SK-N-SH (cell line): Measurements from ENCODE around the gene CSF3. TPM values are rescaled to one million over a fixed set of nuclear protein-coding genes. Genes with fewer than 3 reads are reported as not detected.

ENCODE experiments used
- CTCF ChIA-PET: fragments of 300-600, 350-600 bp; formaldehyde crosslinking; extraction: SDS; loops from one replicate; lab custom pipeline; 2021; lab: Yijun Ruan, JAX
- POLR2A ChIA-PET: fragments of 350-600 bp; sonication (Branson Sonifier 250); formaldehyde crosslinking; extraction: SDS; loops from one replicate; lab custom pipeline; 2020; ENCODE audit warnings: antibody characterized with exemption, inconsistent platforms; lab: Yijun Ruan, JAX
- DNase-seq: peaks from one replicate; pipeline ENCODE4 v3.0.0; 2012
- H2AFZ ChIP-seq: fragments of 200-600 bp; sonication (generic); 2 replicates; pipeline ENCODE4 v1.8.1; 2016; ENCODE audit warnings: antibody characterized with exemption, mild to moderate bottlenecking, low read depth
- H3F3A ChIP-seq: fragments of 200-600 bp; sonication (generic); replicated peaks from 2 replicates; pipeline ENCODE3; 2016; ENCODE audit warnings: antibody characterized with exemption, mild to moderate bottlenecking; ENCODE audit not compliant: insufficient read depth
- H3K27ac ChIP-seq, 2 experiments: fragments of 200-500 bp in 1 of 2; fragments of 200-600 bp in 1 of 2; sonication (Bioruptor generic) in 1 of 2; sonication (generic), shearing (Covaris generic) in 1 of 2; 2 replicates each; pipeline versions ENCODE4 v1.5.1 to v1.6.1; 2014 to 2016; ENCODE audit warnings: low read depth in 2 of 2, inconsistent platforms in 1 of 2, low read length in 1 of 2, mild to moderate bottlenecking in 1 of 2, mixed read lengths in 1 of 2
- H3K27me3 ChIP-seq: fragments of 200-600 bp; sonication (generic), shearing (Covaris generic); 2 replicates; pipeline ENCODE4 v1.6.1; 2016; ENCODE audit warnings: mixed run types; ENCODE audit not compliant: insufficient read depth
- H3K36me3 ChIP-seq, 2 experiments: fragments of 200-500 bp in 1 of 2; fragments of 200-600 bp in 1 of 2; sonication (Bioruptor generic) in 1 of 2; sonication (generic) in 1 of 2; replicated peaks in 1 of 2; 2 replicates each; pipeline versions ENCODE3 to v1.5.1; 2014 to 2016; ENCODE audit warnings: low read length in 1 of 2, mild to moderate bottlenecking in 1 of 2; ENCODE audit not compliant: insufficient read depth in 2 of 2, control insufficient read depth in 1 of 2
- H3K4me1 ChIP-seq, 2 experiments: fragments of 200-500 bp in 1 of 2; fragments of 200-600 bp in 1 of 2; sonication (Bioruptor generic) in 1 of 2; sonication (generic), shearing (Covaris generic) in 1 of 2; 2 replicates each; pipeline versions ENCODE4 v1.5.1 to v1.6.1; 2014 to 2016; ENCODE audit warnings: low read depth in 1 of 2, low read length in 1 of 2, mixed run types in 1 of 2; ENCODE audit not compliant: insufficient read depth in 2 of 2, control insufficient read depth in 1 of 2
- H3K4me2 ChIP-seq: fragments of 200-600 bp; sonication (generic), shearing (Covaris generic); 2 replicates; pipeline ENCODE4 v1.6.1; 2017; ENCODE audit warnings: mixed run types
- H3K4me3 ChIP-seq, 2 experiments: fragments of 200-500 bp in 1 of 2; fragments of 200-600 bp in 1 of 2; sonication (Bioruptor generic) in 1 of 2; sonication (generic), shearing (Covaris generic) in 1 of 2; 2 replicates each; pipeline versions ENCODE4 v1.5.1 to v1.8.1; 2014 to 2016; ENCODE audit warnings: low read depth in 2 of 2, inconsistent platforms in 1 of 2, low read length in 1 of 2, mild to moderate bottlenecking in 1 of 2, mixed read lengths in 1 of 2, moderate library complexity in 1 of 2
- H3K79me2 ChIP-seq: fragments of 200-600 bp; sonication (generic); 2 replicates; pipeline ENCODE4 v1.8.1; 2017; ENCODE audit warnings: mild to moderate bottlenecking; ENCODE audit not compliant: insufficient read depth
- H3K9ac ChIP-seq: fragments of 200-600 bp; sonication (generic); 2 replicates; pipeline ENCODE4 v1.6.1; 2017; ENCODE audit warnings: mixed run types
- H3K9me2 ChIP-seq: fragments of 200-600 bp; sonication (generic); 2 replicates; pipeline ENCODE4 v1.6.1; 2017; ENCODE audit warnings: mixed run types
- H3K9me3 ChIP-seq: fragments of 200-600 bp; sonication (generic); 2 replicates; pipeline ENCODE4 v1.6.1; 2017; ENCODE audit warnings: mixed run types, mild to moderate bottlenecking, moderate library complexity
- H4K20me1 ChIP-seq: fragments of 200-600 bp; sonication (generic); 2 replicates; pipeline ENCODE4 v1.6.1; 2017; ENCODE audit warnings: mild to moderate bottlenecking, mixed run types; ENCODE audit not compliant: insufficient read depth
- EZH2phosphoT487 ChIP-seq: fragments of 200-600 bp; sonication (generic); IDR thresholded peaks from 2 replicates; pipeline ENCODE4 v1.6.1; 2017; ENCODE audit warnings: low read depth, mixed run types, mild to moderate bottlenecking, antibody characterized with exemption, moderate library complexity, borderline replicate concordance
- FOSL2 ChIP-seq: IDR thresholded peaks from 2 replicates; pipeline ENCODE4 v1.4.0; 2012; ENCODE audit warnings: low read depth, mild to moderate bottlenecking, moderate library complexity, borderline replicate concordance
- FOXJ3 ChIP-seq: sonication (generic); formaldehyde crosslinking; IDR thresholded peaks from 2 replicates; pipeline ENCODE4 v1.5.1; 2020; ENCODE audit warnings: mild to moderate bottlenecking, missing genetic modification reagents
- GABPA ChIP-seq: IDR thresholded peaks from 2 replicates; pipeline ENCODE4 v1.4.0; 2012; ENCODE audit warnings: low read depth, mild to moderate bottlenecking
- NFIC ChIP-seq: IDR thresholded peaks from 2 replicates; pipeline ENCODE4 v1.4.0; 2012; ENCODE audit warnings: borderline replicate concordance
- NRF1 ChIP-seq: IDR thresholded peaks from 2 replicates; pipeline ENCODE4 v1.6.1; 2012; ENCODE audit warnings: low read depth, mild to moderate bottlenecking, low read length
- RAD21 ChIP-seq: IDR thresholded peaks from 2 replicates; pipeline ENCODE4 v1.6.1; 2012; ENCODE audit warnings: mild to moderate bottlenecking, low read length
- RXRA ChIP-seq: IDR thresholded peaks from 2 replicates; pipeline ENCODE4 v1.4.0; 2012; ENCODE audit warnings: low read depth, mild to moderate bottlenecking, borderline replicate concordance
- SIN3A ChIP-seq: IDR thresholded peaks from 2 replicates; pipeline ENCODE4 v1.6.1; 2012; ENCODE audit warnings: low read depth, mild to moderate bottlenecking, low read length, moderate library complexity, borderline replicate concordance
- SMC3 ChIP-seq: IDR thresholded peaks from 2 replicates; pipeline ENCODE4 v1.6.1; 2012; ENCODE audit warnings: low read depth, low read length, improper control_type of control experiment
- TEAD4 ChIP-seq: IDR thresholded peaks from 2 replicates; pipeline ENCODE4 v1.4.0; 2012; ENCODE audit warnings: mild to moderate bottlenecking, borderline replicate concordance; ENCODE audit not compliant: insufficient read depth
- WGBS: methylation state at CpG from one replicate; pipeline ENCODE4 v1.1.6; 2017; ENCODE audit warnings: low lambda C conversion rate; 5-methylcytosine and 5-hydroxymethylcytosine counted together
- polyA plus RNA-seq, 3 experiments: library from polyadenylated mRNA; depleted of rRNA; stranded (reverse); fragments of >200 nt; gene quantifications; 2 replicates each; pipeline ENCODE4 v1.2.3, GENCODE V29; 2012
- TF ChIP-seq, protein P1 (sequence below): IDR thresholded peaks from 2 replicates; pipeline ENCODE4 v1.4.0; 2012; ENCODE audit warnings: low read depth
- TF ChIP-seq, protein P2 (sequence below): IDR thresholded peaks from 2 replicates; pipeline ENCODE4 v1.4.0; 2012; ENCODE audit warnings: low read depth, borderline replicate concordance
- TF ChIP-seq, protein P3 (sequence below): IDR thresholded peaks from 2 replicates; pipeline ENCODE4 v1.6.1; 2012; ENCODE audit warnings: mild to moderate bottlenecking, low read depth, low read length, moderate library complexity
- TF ChIP-seq, protein P4 (sequence below): fragments of 150-350 bp; IDR thresholded peaks from 2 replicates; pipeline ENCODE4 v1.6.1; 2016; ENCODE audit warnings: mild to moderate bottlenecking, low read depth, low read length
- TF ChIP-seq, protein P5 (sequence below): fragments of 200-600 bp; sonication (generic); IDR thresholded peaks from 2 replicates; pipeline ENCODE4 v1.6.1; 2017; ENCODE audit warnings: antibody characterized with exemption, mild to moderate bottlenecking, moderate library complexity

The CSF3 gene
- polyA plus RNA-seq, 1 of the 3 experiments (the other 2 are of a cell fraction), result not detected

DNA sequence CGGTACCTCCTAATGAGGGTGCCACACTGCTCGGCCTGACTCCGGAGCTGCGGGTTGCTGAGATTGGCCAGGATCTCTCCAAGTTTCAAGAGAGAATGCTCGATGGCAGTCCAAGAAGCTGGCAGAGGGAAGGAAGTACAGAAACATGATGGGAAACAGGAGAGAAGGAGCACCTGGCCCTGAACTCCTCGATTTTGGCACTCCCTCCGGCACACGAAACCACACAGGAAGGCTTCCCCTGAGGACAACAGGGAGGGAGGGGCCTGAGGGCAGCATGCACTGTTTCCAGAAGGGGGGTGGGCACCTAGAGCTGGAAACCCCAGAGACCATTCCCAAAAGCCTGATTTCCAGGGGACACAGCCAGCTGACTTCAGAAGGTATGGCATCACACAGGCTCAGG is 18.1 kb downstream of the CSF3 start:
- Histone ChIP-seq H3K79me2 (no peaks in the 10 kb centered on the region), H3K4me2 (no peak overlapping the region), H4K20me1 (no peaks in the 10 kb centered on the region), H3K9me2 (no peaks in the 10 kb centered on the region), H2AFZ (no peak overlapping the region), H3K27ac (no peak overlapping the region), H3K36me3 (peaks cover 10 to 44% of the 10 kb centered on the region in 2 experiments), H3K9me3 (no peaks in the 10 kb centered on the region), H3K4me3 (no peak overlapping the region), H3K27me3 (no peaks in the 10 kb centered on the region), H3F3A (no peaks in the 10 kb centered on the region), H3K9ac (no peak overlapping the region), H3K4me1 (no peaks in the 10 kb centered on the region; a peak in 1 of 4 replicates)
- ChIA-PET POLR2A (no interaction called here), CTCF (interaction anchor here (0.8 to 9.5 kb wide), 7 partner anchors 19 to 135 kb away, joined by 3 to 67 read pairs (median 12); partner anchors contain the start of genes CSF3 and MED24)
- TF ChIP-seq EZH2phosphoT487, result no peak
- TF ChIP-seq, protein P1, sequence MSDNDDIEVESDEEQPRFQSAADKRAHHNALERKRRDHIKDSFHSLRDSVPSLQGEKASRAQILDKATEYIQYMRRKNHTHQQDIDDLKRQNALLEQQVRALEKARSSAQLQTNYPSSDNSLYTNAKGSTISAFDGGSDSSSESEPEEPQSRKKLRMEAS, result no peak
- no peak for TF ChIP-seq FOSL2
- TF ChIP-seq, protein P2, sequence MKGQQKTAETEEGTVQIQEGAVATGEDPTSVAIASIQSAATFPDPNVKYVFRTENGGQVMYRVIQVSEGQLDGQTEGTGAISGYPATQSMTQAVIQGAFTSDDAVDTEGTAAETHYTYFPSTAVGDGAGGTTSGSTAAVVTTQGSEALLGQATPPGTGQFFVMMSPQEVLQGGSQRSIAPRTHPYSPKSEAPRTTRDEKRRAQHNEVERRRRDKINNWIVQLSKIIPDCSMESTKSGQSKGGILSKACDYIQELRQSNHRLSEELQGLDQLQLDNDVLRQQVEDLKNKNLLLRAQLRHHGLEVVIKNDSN, result no peak
- TF ChIP-seq TEAD4, result no peak
- TF ChIP-seq, protein P3, sequence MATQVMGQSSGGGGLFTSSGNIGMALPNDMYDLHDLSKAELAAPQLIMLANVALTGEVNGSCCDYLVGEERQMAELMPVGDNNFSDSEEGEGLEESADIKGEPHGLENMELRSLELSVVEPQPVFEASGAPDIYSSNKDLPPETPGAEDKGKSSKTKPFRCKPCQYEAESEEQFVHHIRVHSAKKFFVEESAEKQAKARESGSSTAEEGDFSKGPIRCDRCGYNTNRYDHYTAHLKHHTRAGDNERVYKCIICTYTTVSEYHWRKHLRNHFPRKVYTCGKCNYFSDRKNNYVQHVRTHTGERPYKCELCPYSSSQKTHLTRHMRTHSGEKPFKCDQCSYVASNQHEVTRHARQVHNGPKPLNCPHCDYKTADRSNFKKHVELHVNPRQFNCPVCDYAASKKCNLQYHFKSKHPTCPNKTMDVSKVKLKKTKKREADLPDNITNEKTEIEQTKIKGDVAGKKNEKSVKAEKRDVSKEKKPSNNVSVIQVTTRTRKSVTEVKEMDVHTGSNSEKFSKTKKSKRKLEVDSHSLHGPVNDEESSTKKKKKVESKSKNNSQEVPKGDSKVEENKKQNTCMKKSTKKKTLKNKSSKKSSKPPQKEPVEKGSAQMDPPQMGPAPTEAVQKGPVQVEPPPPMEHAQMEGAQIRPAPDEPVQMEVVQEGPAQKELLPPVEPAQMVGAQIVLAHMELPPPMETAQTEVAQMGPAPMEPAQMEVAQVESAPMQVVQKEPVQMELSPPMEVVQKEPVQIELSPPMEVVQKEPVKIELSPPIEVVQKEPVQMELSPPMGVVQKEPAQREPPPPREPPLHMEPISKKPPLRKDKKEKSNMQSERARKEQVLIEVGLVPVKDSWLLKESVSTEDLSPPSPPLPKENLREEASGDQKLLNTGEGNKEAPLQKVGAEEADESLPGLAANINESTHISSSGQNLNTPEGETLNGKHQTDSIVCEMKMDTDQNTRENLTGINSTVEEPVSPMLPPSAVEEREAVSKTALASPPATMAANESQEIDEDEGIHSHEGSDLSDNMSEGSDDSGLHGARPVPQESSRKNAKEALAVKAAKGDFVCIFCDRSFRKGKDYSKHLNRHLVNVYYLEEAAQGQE, result no peak
- TF ChIP-seq NFIC, result no peak
- TF ChIP-seq SMC3, result no peak
- DNase-seq, result no peak
- WGBS, result 89% methylated on average over 3 of the region's 8 CpGs

DNA sequence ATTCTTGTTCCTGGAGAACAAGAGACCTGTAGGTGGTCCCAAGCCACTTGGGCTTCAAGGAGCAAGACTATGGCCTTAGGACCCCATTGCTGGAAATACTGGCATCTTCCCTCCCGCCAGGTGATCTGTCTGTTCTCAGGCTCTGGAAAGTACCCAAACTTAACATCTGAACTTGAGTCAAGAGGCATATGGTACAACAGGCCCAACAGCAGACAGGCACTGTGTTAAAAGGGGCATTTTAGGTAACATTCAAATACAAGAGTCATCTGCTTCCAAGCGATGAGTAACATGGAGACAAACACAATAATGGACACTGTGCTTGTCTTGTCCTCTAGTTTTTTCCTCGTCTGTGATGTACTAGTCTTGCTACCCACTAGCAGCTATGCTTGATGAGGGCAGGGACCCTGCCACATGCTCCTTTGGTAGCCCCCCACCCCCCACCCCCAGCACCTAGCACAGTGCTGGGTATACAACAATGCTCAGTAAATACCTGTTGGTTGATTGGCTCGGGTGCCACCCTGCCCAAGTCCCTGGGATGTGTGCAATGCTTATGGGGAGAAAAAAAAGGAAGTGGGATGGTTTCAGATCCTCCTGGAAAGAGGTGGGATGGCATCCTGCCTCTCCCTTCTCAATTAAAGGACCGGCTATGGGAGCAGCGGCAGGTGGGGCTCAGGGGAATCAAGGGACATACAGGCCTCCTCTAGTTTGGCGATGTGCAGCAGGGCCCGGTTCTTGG is 19.4 kb downstream of the CSF3 start:
- Histone ChIP-seq H3F3A (peaks cover 4% of the 10 kb centered on the region), H3K27me3 (no peaks in the 10 kb centered on the region), H2AFZ (no peak overlapping the region), H3K4me1 (peaks cover 0 to 6% of the 10 kb centered on the region in 2 experiments; a peak in 1 of 4 replicates), H3K9me2 (no peaks in the 10 kb centered on the region), H3K4me3 (no peak overlapping the region; a peak in 1 of 4 replicates), H3K9ac (no peak overlapping the region), H3K79me2 (no peaks in the 10 kb centered on the region), H3K4me2 (no peak overlapping the region), H4K20me1 (no peaks in the 10 kb centered on the region), H3K36me3 (peaks cover 6 to 34% of the 10 kb centered on the region in 2 experiments), H3K27ac (no peak overlapping the region), H3K9me3 (no peaks in the 10 kb centered on the region)
- 77% methylated on average over 7 of the region's 8 CpGs for WGBS
- POLR2A ChIA-PET, result interaction anchor here (1.1 to 1.2 kb wide), 2 partner anchors 19 to 78 kb away, joined by 3 to 5 read pairs; partner anchors contain the start of gene MED24
- no peak for DNase-seq
- CTCF ChIA-PET, result interaction anchor here (0.7 to 9.5 kb wide), 26 partner anchors 10 to 205 kb away, joined by 3 to 96 read pairs (median 4); partner anchors contain the start of genes CSF3, MED24 and THRA
- TF ChIP-seq SIN3A (no peak), NFIC (no peak), RAD21 (no peak), NRF1 (no peak), GABPA (no peak), RXRA (no peak), FOXJ3 (CRISPR knock-in tag) (no peak)
- TF ChIP-seq, protein P2, result no peak
- TF ChIP-seq, protein P4, sequence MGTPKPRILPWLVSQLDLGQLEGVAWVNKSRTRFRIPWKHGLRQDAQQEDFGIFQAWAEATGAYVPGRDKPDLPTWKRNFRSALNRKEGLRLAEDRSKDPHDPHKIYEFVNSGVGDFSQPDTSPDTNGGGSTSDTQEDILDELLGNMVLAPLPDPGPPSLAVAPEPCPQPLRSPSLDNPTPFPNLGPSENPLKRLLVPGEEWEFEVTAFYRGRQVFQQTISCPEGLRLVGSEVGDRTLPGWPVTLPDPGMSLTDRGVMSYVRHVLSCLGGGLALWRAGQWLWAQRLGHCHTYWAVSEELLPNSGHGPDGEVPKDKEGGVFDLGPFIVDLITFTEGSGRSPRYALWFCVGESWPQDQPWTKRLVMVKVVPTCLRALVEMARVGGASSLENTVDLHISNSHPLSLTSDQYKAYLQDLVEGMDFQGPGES, result no peak
- TF ChIP-seq, protein P5, sequence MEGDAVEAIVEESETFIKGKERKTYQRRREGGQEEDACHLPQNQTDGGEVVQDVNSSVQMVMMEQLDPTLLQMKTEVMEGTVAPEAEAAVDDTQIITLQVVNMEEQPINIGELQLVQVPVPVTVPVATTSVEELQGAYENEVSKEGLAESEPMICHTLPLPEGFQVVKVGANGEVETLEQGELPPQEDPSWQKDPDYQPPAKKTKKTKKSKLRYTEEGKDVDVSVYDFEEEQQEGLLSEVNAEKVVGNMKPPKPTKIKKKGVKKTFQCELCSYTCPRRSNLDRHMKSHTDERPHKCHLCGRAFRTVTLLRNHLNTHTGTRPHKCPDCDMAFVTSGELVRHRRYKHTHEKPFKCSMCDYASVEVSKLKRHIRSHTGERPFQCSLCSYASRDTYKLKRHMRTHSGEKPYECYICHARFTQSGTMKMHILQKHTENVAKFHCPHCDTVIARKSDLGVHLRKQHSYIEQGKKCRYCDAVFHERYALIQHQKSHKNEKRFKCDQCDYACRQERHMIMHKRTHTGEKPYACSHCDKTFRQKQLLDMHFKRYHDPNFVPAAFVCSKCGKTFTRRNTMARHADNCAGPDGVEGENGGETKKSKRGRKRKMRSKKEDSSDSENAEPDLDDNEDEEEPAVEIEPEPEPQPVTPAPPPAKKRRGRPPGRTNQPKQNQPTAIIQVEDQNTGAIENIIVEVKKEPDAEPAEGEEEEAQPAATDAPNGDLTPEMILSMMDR, result no peak
